Fibroblast of skin of right biceps (primary cell): ENCODE measurements around the gene ATP5PD.
"Not testable (repeated sequence)": the region's sequence is repeated elsewhere in the genome, so short reads cannot be mapped to it uniquely, and the experiment has no call there.

Experiments used
- DNase-seq: peaks from one replicate; pipeline ENCODE4 v3.0.0-alpha.2; 2013

ATP5PD gene

DNA sequence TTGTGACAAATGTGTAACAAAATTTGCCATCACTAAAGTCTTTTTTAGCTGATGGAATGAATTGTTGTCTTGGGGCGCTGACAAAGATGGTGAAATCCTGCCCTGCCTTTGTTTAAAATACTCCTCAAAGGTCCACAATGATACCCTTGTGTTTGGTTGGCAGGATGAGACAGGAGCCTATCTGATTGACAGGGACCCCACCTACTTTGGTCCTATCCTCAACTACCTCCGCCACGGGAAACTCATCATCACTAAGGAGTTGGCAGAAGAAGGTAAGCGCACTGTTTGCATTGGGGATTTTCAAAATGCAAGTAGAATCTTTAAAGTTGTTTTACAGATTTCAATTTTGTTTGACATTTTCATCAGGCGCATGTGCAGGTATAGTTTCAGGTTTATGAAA lies 2.3 kb upstream of the ATP5PD start:
- DNase-seq = no peak

GRCh38 chr17:75048249-75048878 lies 1.6 kb upstream of the ATP5PD start:
- DNase-seq = no peak

DNA sequence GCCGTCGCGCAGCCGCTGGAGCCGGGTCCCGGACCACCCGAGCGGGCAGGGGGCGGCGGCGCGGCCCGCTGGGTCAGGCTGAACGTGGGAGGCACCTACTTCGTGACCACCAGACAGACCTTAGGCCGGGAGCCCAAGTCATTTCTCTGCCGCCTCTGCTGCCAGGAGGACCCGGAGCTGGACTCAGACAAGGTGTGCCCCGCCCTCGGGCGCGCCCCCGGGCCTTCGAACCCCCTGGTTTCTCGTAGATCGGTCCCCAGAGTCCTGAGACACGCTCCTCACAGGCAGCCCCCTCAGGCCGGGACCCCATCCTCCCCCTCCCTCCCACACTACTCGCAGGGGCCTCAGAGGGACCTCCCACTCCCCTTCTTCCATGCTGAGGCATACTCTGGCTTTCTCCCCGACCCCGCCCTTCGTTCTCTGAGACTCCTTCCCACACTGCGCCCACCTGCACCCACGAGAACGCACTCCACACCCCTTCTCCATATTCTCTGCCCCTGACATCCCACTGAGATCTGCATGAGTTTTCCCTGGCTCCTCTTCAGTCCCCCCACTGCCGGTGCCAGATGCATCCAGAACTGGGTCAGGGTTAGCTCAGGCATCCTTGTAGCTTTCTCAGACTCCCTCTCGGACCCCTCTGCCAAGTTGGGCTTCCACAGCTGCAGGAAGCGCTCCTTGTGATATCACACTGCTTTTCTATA lies 779 bp upstream of the ATP5PD start:
- DNase-seq = no peak

DNA sequence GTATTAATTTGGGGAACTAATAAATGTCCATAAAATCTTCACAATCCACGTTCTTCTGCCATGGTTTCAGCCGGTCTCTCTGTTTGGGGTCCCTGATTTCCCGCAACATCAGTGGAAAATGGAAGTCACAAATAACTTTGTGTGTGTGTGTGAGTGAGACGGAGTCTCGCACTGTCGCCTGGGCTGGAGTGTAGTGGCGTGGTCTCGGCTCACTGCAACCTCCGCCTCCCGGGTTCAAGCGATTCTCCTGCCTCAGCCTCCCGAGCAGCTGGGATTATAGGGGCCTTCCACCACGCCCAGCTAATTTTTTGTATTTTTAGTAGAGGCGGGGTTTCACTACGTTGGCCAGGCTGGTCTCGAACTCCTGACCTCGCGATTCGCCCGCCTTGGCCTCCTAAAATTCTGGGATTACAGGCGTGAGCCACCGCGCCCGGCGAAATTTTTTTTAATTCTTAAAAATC lies 793 bp downstream of the ATP5PD start:
- DNase-seq = not testable (repeated sequence)

DNA sequence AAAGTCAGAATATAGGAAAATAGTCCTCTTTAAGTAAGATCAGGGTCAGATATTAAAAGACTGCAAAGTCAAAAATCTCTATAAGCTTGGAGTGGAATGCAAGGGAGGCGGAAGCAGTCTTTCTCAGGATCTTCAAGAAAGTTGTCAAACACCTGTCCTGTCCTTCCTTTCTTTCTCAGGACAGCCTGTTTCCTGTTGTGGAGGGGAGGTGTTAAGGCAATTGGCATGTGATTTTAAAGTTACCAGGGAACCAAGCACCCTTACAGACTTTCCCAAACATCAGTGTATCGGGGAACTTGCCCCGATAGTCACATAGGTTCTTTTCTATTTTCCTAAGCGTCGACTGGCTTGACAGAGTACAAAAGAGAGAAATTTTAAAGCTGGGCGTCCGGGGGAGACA lies 2.1 kb downstream of the ATP5PD start:
- DNase-seq = no peak

DNA sequence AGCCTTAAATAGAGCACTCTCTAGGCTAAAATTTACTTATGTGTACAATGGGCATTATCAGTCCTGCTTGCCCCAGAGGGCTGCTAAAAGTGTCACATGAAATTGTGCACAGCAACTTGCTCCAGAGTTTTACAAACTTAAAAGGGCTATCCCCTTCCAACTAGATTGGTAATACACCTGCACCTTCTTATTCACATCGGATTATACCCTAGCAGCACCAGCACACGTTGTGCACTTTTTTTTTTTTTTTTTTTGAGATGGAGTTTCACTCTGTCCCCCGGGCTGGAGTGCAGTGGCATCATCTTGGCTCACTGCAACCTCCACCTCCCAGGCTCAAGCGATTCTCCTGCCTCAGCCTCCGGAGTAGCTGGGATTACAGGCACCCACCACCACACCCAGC lies 3.0 kb downstream of the ATP5PD start:
- not testable (repeated sequence) for DNase-seq

DNA sequence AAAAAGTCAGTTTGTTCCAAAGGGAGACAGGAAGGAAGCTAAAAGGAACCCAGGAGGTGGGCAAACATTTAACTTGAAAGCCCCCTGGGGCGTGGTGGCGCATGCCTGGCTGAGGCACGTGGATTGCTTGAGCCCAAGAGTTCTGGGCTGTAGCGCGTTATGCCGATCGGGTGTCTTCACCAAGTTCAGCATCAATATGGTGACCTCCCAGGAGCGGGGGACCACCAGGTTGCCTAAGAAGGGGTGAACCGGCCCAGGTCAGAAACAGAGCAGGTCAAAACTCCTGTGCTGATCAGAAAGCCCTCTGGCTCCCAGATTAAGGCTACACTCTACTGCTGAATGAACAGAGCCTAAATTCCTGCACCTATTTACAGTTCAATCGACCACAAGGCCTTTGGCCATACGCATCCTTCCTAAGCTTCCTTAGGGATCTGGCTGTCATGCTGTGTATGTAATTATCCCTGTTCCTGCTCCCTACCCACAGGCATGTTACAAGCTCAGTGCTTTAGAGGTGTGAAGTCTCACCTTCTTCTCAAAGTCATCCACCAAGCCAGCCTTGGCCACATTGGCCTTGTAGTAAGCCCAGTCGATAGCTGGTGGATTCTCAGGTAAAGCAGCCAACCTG lies 5.0 kb downstream of the ATP5PD start:
- no peak for DNase-seq

GRCh38 chr17:75039238-75039637 lies 7.5 kb downstream of the ATP5PD start:
- no peak for DNase-seq

GRCh38 chr17:75036643-75037268 lies 10.0 kb downstream of the ATP5PD start:
- DNase-seq = peak; percentile 85

- DNase-seq = peak; percentile 92
These were observed 12.4 kb downstream of the ATP5PD start for GRCh38 chr17:75034236-75034908.

- DNase-seq = peak; percentile 94
These were observed 13.2 kb downstream of the ATP5PD start for GRCh38 chr17:75033346-75034235.

DNA sequence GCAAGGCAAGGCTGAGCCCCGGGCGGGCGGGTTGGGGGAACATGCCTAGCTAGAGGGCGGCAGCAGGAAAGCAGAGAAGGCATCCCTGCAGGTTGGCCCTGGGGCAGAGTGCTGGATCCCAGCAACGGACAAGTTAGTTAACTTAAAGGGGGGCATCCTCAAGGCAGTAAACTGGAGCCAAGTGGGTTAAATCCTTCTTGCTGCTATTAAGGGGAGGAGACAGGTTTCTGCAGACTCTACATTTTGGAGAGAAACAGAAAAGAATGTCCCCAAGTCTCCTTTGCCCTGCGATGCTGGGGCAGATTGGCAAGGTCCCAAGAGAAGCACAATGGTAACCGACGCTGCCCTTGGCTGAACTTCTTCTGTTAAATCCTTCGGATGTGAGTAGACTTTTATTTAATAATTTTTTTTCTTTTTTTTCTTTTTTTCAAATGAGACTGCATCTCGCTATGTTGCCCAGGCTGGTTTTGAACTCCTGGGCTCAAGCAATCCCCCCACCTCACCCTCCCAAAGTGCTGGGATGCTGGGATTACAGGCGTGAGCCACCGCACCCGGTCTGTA lies 14.0 kb downstream of the ATP5PD start:
- no peak for DNase-seq

DNA sequence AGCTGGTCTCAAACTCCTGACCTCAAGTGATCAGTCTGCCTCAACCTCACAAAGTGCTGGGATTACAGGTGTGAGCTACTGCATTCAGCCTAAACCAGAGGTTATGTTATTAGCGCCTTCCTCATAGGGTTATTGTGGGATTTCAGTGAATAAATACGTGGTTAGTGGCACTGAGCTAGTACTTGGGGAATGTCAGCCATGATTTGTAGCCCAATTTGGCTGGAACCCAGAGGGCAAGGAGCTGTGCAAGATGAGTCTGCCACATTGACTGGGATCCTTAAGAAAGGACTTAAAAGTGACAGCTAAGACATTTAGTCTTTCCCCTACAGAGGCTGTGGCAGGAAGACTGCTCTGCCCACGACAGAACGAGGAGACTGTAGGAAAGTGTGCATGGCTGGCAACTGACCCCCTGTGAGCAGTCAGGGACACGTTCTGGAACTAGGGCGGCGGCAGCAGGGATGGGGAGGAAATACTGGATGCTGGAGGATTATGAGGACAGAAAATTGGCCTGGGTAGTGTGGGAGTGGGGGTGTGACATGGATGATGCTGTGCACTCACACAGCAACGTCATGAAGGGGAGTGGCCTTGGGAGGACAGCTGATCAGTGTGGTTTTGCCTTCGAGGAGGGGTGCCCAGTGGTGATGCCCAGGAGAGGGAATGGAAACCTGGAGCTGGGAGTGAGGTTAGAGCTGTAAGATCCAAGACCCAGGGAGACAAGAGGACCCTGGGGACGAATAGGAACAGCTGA lies 14.6 kb downstream of the ATP5PD start:
- peak; percentile 77 for DNase-seq

- no peak for DNase-seq
These were observed 16.6 kb downstream of the ATP5PD start for GRCh38 chr17:75030161-75030560.

DNA sequence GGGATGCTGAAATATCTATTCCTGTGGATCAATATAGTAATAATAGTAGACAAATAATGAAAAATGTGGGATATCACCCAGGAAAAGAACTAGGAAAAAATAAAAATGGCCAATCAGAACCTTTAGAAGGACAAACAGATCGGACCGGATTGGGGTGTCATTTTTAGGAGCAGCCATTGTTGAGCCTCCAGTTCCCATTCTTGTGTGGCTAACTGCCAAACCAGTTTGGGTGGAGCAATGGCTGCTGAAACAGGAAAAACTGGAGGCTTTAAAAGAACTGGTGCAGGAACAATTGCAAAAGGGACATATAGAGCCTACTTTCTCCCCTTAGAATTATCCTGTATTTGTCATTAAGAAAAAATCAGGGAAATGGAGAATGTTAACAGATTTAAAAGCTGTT lies 20.1 kb downstream of the ATP5PD start:
- not testable (repeated sequence) for DNase-seq

DNA sequence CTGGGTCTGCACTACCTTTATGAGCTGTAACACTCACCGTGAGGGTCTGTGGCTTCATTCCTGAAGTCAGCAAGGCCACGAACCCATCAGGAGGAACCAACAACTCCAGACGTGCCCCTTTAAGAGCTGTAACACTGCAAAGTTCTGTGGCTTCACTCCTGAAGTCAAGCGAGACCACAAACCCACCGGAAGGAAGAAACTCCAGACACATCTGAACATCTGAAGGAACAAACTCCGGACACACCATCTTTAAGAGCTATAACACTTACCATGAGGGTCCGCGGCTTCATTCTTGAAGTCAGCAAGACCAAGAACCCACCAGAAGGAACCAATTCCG lies 21.4 kb downstream of the ATP5PD start:
- not testable (repeated sequence) for DNase-seq

DNA sequence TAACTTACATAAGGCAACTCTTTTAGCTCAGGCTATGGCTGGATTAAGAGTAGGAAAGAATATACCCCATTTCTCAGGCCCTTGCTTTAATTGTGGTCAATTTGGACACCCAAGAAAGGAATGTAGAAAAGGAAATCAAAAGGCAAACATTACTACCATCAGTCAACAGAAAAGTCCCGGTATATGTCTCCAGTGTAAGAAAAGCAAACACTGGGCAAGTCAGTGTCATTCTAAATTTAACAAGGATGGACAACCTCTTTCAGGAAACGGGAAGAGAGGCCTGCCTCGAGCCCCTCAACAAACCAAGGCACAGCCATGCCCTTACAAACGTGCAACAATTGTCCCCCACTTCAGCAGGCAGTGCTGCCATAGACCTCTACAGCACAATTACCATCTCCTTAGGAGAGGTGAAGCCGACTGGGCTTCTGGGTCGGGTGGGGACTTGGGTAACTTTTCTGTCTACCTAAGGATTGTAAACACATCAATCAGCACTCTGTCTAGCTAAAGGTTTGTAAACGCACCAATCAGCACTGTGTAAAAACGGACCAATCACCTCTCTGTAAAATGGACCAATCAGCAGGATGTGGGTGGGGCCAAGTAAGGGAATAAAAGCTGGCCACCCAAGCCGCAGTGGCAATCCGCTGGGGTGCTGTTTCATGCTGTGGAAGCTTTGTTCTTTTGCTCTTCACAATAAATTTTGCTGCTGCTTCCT lies 21.9 kb downstream of the ATP5PD start:
- no peak for DNase-seq

DNA sequence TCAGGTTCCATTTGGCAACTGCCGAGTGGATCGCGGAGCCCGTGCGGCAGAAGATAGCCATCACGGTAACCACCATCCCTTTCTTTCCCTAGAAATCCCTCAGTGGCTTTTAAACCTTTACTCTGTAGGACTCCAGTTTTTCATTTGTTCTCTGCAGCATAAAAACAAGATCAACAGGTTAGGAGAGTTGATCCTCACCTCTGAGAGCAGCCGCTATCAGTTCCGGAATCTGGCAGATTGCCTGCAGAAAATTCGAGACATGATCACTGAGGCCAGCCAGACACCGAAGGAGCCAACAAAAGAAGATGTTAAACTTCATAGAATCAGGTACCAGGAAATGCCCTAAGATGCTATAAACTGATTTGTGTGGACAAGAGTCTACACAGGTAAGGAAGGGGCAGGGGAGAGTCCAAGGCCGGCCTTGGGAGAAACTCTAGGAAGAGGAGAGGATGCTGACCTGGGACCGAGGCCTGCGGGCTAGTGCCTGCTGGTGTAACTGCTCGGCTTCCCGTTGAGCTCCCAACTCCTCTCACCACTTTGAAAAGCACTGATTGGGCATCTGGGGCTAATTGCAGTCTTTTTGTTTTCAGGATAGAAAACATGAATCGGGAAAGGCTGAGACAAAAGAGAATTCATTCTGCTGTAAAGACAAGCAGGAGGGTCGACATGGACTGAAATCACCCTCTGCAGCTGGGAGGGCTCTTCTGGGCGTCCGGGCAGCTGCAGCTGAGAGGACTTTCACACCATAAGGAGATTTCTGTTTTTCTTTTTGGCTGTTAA lies 26.2 kb downstream of the ATP5PD start:
- no peak for DNase-seq

DNA sequence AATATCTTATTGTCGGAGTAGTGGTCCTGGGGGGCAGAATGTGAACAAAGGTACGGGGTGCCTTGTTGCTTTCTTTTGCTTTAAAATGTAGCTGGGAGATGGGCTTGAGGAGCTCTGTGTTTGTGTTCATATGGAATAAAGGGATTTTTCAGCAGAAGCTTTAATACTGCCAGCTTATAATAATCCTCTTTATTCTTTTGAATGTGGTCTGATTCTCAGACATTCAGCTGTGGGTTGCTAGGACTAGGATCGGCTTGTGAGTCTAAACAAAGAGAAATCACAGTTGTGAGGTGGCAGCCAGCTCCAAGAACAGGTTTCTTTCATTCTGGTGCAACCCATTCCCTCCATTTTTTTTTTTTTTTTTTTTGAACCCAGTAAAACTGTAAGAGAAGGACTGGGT lies 27.1 kb downstream of the ATP5PD start:
- no peak for DNase-seq

- no peak for DNase-seq
These were observed 27.6 kb downstream of the ATP5PD start for GRCh38 chr17:75019146-75019545.
